ENCODE measurements around the gene NXF1.
"Not testable (repeated sequence)": the region's sequence is repeated elsewhere in the genome, so short reads cannot be mapped to it uniquely, and the experiment has no call there.

NXF1 gene

DNA sequence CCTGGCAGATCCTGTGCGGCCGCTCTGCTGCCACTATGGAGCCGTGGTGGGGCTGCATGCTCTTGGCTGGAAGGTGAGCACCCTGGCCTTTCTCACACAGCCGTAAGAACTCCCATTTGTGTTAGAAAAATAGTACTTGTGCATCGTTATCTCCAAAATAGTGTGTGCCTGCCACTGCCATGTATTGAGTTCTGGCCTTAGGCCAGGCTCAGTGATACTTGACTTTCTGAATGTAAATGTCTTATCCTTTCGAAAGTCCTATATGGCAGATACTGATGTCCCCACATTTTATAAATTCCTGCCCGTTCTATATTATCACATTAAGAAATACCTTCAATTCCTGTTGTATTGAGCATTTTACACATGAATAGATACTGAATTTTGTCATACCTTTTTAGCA, 22.5 kb downstream of the NXF1 start:
- DNase-seq = no peak

DNA sequence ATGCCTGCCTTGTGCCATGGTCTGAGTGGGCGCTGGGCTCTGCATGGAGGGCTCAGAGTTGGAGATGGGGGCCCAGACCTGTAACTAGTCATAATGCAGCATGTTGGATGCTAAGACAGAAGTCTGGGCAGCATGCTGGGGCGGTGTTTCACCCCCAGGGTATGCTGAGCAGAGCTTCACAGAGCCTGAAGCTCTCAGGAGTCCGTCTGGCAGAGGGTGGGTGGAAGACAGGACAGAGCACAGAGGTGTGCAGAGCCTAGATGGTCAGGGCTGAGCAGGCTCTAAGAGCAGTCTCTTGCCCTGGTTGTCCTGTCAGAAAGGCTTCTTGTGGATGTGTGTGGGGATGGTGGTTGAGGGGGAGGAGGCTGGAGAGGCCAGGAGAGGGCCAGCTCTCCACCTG, 26.8 kb downstream of the NXF1 start:
- no peak for DNase-seq

DNA sequence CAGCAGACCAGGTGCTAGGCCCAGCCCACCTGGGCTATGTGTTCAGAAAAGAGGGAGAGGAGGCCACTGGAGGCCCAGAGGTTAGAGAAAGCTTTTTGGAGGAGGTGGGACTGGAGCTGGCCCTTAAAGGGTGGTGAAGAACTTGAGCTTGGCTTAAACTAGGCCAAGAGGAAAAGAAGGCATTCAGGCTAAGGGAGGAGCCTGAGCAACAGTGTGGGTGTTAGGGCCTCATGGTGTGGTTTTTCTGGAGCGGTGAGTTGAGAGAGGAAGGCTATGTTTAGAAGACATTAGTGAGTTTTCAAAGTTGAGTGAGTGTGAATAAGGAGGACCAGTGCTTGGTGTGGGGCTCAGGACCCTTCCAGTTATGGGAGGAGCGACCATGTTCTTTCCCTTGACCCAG, 27.9 kb downstream of the NXF1 start:
- DNase-seq = no peak

DNA sequence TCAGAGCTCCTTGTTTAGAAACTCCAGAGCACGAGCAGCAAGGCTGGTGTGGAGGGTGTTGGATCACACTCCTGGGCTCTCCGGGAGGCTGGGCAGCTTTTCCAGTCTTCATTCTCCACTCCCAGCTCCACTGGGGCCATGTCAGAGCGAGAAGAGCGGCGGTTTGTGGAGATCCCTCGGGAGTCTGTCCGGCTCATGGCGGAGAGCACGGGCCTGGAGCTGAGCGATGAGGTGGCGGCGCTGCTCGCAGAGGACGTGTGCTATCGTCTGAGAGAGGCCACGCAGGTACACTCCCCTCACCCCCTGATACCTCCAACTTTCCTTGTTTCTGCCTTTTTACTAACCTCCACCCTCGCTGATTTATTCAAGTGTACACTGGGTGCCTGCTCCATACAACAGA, 29.6 kb downstream of the NXF1 start:
- DNase-seq = no peak

DNA sequence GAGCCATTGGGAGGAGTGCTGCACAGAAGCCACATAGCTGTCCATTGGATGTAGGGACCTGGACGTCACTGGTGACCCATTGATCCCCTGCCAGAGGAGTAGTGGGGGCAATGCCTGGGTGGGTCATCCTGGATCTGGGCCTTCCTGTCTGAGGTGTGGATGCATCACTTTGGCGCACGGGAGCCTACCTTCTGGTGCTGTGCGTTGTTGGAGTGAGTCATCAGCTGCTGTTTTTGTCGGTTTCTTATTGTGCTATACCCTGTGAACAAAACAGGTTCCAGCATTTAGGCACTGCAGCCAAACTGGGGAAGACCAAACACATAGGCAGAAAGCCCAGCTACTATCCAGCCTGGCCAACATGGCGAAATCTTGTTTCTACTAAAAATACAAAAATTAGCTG, 30.8 kb downstream of the NXF1 start:
- no peak for DNase-seq

DNA sequence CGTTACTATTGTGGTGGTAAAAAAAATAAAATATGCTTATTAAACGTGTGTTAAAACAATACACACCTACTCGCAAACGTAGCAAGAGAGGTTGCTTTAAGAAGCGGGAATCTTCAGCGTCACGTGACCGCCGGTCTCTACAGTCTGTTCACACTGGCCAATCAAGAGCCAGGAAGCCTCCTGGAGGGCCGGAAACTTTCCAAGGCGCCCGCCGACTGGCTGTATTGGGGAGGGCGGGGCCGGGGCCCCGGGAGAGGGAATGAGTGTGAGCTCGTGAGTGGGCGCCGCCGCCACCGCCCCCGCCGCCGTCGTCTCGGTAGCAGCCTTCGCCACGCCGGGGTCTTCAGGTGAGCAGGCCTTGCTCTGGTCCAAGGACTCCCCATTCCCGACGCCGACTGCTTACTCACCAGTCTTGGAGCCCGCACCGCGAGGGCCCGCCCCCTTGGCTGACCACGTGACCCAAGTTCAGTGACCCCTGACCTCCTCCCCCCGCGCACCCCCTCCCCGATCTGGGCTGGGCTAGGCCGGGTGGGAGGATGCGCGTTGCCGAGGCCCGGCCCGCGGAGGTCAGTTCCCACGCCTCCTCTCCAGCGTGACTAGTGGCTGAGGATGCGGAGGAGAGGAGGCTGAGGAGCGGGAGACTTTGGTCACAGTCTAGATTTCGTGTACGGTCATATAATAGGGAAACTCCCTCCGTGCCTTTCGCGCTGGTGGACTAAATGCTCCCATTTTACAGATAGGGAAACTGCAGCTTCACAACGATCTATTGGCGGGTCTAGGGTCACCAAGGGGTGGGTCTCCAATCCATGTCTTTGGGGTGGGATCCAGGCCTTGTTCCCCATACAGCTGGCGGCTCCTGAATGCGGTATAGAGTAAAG, 33.9 kb downstream of the NXF1 start, which contains the start of gene TAF6L:
Gene TAF6L (plus strand): TSS at position 253 of the 878 bp plus-strand sequence. CDS start 4,388 bp downstream, outside the sequence.
- peak; percentile 93 for DNase-seq

DNA sequence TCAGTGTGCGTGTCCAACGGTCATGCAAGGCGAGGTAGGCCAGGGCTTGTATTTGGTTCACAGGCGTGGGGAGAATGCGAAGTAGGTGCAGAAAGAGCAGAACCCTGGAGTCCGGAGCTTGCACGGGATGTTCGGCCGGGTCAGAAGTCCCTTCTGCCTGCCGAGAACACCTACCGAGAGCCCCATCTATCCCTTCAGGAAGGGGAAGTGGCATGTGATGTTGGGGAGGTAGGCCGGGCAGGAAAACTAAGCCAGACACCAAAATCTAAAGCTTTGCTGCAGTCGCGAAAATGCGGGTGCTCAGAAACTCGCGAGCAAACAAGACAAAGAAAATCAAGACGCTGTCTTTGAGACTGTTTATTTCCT, 34.5 kb downstream of the NXF1 start:
- no peak for DNase-seq

DNA sequence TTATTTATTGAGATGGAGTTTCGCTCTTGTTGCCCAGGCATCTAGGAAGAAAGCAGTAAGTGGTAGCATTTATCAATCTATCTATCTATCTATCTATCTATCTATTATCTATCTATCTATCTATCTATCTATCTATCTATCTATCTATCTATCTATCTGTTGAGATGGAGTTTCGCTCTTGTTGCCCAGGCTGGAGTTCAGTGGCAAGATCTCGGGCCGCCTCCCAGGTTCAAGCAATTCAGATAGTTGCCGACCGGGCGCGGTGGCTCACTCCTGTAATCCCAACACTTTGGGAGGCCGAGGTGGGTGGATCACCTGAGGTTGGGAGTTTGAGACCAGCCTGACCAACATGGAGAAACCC, 44.4 kb downstream of the NXF1 start:
- not testable (repeated sequence) for DNase-seq

DNA sequence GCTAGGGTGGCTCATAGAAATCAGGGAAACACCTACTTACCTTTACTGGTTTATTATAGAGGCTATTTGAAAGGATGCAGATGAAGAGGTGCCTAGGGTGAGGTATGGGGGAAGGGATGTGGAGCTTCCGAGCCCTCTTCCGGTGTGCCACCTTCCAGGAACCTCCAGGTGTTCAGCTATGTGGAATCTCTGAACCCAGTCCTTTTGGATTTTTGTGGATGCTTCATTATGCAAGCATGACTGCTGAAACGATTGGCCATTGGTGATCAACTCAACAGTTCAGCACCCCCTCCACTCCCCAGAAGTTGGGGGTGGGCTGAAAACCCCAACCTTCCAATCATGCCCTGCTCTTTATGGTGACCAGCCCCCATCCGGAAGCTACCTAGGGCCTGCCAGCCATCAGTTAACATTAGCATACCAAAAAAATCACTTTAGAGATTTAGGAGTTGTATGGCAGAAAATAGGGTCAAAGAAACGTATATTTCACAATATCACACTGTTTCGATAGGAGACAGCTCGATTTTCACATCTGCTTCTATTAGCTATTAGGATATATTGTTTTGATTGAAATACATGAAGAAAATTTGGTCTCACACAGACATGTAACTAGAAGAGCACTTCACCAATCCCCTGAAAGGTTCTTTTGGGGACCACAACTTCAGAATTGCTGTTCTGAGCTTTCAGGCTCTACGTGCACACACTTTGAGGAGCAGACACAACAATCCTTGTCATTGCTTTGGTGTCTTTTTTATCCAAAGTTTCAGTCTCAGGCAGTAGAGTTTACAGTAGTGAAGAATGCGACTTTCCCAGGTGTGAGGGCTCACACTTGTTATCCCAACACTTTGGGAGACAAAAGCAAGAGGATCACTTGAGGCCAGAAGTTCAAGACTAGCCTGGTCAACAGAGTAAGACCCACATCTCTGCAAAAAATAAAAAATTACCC, 47.1 kb downstream of the NXF1 start:
- DNase-seq = no peak

DNA sequence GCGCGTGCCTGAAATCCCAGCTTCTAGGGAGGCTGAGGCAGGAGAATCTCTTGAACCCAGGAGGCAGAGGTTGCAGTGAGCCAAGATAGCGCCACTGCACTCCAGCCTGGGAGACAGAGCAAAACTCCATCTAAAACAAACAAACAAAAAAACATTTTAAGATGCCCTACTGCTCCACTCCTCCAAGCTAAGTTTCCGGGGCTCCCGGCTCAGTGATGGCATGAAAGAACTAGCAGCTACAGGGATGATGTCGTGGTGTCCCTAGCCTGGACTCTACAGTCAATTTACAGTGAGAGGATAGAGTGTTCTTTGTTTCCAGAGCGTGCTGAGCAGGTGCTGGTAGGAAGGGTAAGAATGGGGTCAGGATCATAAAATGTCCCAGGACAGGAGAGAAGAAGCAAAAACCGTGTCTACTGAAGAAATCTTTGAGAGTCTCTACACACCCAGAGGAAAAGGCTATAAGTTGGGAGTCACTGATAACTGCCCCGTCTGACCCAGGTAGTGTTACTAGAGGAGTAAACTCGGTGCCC, 50.1 kb downstream of the NXF1 start:
- DNase-seq = no peak

DNA sequence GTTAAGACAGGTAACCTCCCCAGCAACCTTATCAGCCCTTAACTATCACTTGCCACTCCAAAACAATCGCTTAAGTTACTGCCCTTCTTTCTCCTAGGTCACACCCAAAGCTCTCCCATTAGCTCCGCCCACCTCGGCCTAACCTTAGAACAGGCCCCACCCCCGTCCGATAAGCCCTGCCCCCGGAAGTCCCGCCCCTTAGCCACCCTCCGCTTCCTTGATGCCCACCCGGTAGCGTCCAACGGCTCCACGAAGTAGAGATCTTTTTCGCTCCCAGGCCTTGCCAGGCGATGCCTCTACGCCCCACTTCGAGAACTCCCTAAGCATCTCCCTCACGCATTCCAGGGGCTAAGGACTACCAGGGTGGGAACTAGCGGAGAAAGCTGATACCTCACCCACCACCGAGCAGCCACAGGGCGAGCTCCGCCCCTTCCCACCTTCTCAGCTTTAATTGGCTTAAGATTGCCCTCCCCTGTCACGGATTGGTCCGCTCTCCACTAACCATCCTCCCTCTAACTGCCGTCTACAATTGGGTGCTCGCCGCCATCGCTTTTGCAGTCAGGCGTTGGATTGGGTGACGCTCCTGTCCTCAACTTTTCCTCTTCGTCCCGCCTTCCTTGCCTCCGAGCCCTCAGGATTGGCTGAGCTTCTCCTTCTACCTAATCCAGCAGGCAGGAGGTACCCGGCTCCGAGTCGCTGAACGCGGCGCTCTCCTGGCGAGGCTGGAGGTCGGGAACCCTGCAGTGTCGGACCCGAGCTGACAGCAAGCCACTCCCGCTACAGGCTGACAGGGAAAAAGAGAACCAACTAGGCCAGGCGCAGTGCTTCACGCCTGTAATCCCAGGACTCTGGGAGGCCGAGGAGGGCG, 51.3 kb downstream of the NXF1 start, which contains the start of gene ZBTB3:
Gene ZBTB3 (minus strand): TSS at position 425 of the 868 bp plus-strand sequence. CDS start 496 bp downstream, outside the sequence.
- DNase-seq = peak; percentile 100

DNA sequence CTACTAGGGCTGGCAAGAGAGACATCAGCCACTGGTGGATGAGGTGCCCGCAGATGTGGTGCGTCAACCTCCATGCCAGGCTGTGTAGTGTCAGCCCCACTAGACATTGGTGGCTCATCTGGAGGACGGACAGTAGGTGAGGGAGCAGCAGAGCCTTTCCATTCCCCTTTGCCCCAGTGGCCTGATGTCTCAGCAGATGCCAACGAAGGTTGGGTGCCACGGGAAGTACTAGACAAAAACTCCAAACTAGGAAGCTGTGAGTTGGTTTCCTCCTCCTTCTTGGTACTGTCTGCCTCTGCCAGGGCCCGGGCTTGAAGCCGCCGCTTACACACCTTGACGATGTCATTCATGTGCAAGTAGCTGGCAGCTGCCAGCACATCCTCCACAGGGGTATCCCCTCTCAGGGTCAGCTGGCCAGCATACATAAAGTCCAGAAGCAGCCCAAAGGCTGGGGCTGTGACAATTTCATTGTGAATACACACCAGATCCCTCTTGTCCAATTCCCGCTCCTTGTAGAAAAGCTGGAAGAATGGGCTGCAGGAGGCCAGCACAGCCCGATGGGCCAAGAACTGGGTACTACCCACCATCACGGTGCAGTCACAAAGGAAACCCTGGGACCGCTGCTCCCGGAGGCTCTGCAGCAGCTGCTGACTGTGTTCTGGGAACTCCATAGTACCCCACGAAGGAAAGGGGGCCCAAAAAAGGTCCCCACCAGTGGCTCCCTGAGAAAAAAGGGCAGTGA, 52.1 kb downstream of the NXF1 start:
- no peak for DNase-seq

DNA sequence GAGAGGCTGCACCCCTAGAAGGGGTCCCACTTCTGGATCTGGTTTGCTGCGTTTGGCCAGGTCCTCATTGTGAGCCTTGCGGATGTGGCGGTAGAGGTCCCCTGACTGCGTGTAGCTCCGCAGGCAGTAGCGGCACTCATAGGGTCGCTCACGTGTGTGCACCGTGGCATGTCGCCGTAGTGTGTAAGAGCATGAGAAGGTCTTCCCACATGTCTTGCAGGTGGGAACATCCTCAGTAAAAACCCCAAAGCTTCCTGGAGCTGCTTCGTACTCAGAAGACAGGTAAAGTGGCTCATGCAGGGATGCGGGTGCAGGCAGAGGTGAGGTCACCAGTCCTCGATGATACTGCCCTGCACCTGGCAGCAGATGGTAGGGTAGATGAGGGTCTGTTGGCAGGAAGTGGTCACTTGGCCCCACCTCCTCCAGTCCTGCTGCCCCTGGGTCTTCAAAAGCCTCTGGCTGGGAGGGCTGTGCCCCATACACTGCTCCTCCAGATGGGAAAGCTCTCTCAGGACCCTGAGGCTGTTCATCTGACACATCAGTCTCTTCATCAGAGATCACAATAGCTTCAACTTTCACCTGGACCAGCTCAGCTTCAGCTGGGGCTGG, 53.0 kb downstream of the NXF1 start:
- no peak for DNase-seq

DNA sequence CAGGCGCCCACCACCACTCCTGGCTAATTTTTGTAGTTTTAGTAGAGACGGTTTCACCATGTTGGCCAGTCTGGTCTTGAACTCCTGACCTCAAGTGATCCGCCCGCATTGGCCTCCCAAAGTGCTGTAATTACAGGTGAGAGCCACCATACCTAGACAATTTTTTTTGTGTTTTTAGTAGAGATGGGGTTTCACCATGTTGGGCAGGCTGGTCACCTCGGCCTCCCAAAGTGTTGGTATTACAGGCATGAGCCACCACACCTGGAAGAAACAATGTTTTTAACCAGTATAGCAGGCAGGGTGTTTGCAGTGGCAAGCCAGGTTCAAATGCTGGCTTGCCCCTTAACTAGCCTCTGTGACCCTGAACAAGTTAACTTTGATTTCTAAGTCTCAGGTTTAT, 55.3 kb downstream of the NXF1 start:
- not testable (repeated sequence) for DNase-seq

DNA sequence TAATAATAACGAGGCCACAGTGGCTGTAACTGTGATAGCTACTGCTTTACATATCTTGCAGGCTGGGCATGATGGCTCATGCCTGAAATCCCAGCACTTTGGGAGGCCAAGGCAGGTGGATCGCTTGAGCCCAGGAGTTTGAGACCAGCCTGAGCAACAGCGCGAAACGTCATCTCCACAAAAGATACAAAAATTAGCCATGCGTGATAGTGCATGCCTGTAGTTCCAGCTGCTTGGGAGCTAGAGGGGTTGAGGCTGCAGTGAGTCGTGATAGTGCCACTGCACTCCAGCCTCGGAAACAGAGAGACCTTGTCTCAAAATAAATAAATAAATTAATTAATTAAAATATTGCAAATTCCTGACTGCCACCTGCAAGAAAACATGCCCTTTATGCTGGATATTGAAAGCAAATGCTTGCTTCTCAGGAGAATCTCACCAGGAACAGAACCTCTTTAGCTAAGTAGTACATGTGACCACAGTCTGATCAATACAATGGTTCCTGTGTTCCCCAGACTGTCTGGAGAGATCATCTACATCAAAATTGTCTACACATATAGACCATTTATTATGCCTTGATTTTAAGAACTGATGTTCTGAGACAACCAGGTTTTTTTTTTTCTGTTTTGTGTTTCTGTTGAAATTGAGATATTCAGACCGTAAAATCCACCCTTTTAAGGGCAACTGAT, 57.6 kb downstream of the NXF1 start:
- DNase-seq = no peak

Data from NCI-H187 treated with DMSO at 0.1 percent for 48 hours (cell line).